Activated CD4-positive, alpha-beta memory T cell treated with anti-CD3 and anti-CD28 coated beads for 36 hours (primary cell): ENCODE data around the gene DCC. TPM values are rescaled to one million over a fixed set of nuclear protein-coding genes. Genes with fewer than 3 reads are reported as not detected.
"Not testable (repeated sequence)": the region's sequence is repeated elsewhere in the genome, so short reads cannot be mapped to it uniquely, and the experiment has no call there.

ENCODE experiments used
- CTCF ChIA-PET: fragments of 350-600 bp; sonication (Branson Sonifier 250); formaldehyde crosslinking; loops from one replicate; lab custom pipeline; 2021; ENCODE audit warnings: antibody characterized with exemption, inconsistent platforms; lab: Charles Lee
- POLR2A ChIA-PET: fragments of 350-600 bp; sonication (Branson Sonifier 250); formaldehyde crosslinking; loops from one replicate; lab custom pipeline; 2021; ENCODE audit warnings: antibody characterized with exemption; lab: Charles Lee
- DNase-seq: peaks from one replicate; pipeline ENCODE4 v3.0.0-alpha.2; 2020
- H3K27ac Mint-ChIP-seq: one replicate; pipeline ENCODE4 v1.8.0; 2021; ENCODE audit warnings: mixed read lengths
- H3K27me3 Mint-ChIP-seq: one replicate; pipeline ENCODE4 v1.8.0; 2021; ENCODE audit warnings: mixed read lengths
- H3K36me3 Mint-ChIP-seq: one replicate; pipeline ENCODE4 v1.8.0; 2021; ENCODE audit warnings: mixed read lengths
- H3K4me1 Mint-ChIP-seq: one replicate; pipeline ENCODE4 v1.8.0; 2021; ENCODE audit warnings: low read depth, mixed read lengths
- H3K4me3 Mint-ChIP-seq: one replicate; pipeline ENCODE4 v1.8.0; 2021; ENCODE audit warnings: mild to moderate bottlenecking, mixed read lengths
- H3K9me3 Mint-ChIP-seq: one replicate; pipeline ENCODE4 v1.8.0; 2021; ENCODE audit warnings: mixed read lengths
- intact Hi-C: fragments of 100-400 bp; cut with micrococcal nuclease; formaldehyde crosslinking; loops from one replicate; pipeline ENCODE4 v1.15.1; 2023
- total RNA-seq, 2 experiments: library from RNA; stranded (reverse); gene quantifications; one replicate each; pipeline ENCODE4 v1.2.3, GENCODE V29; 2021

Gene DCC
- total RNA-seq, 2 experiments from 2014 or later: not detected

GRCh38 chr18:53467756-53468155 lies 1127.8 kb downstream of the DCC start:
- H3K4me1 Mint-ChIP-seq: no peaks in the 10 kb centered on the region
- H3K27ac Mint-ChIP-seq: no peak overlapping the region

DNA sequence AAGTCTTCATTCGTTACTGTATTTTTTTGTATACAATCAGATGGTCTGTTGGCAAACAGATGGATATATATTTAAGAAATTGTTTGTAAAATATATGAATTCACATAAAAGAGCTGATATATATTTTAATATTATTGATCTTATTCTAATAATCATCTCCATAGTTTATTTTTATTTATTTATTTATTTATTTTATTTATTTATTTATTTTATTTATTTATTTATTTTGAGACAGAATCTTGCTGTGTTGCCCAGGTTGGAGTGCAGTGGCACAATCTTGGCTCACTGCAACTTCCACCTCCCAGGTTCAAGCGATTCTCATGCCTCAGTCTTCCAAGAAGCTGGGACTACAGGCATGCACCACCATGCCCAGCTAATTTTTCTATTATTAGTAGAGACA lies 1128.2 kb downstream of the DCC start:
- H3K4me3 Mint-ChIP-seq, H3K27me3 Mint-ChIP-seq, DNase-seq, CTCF ChIA-PET, H3K36me3 Mint-ChIP-seq, H3K4me1 Mint-ChIP-seq, POLR2A ChIA-PET, intact Hi-C loops, H3K9me3 Mint-ChIP-seq, H3K27ac Mint-ChIP-seq: not testable (repeated sequence)

More at GRCh38 chr18:53467756-53468155, 1127.8 kb downstream of the DCC start:
- Mint-ChIP-seq H3K36me3 (no peaks in the 10 kb centered on the region), H3K9me3 (peaks cover 5% of the 10 kb centered on the region), H3K27me3 (no peaks in the 10 kb centered on the region), H3K4me3 (no peak overlapping the region)
- intact Hi-C loops: no loop called here
- no peak for DNase-seq
- POLR2A ChIA-PET: no interaction called here
- CTCF ChIA-PET: no interaction called here

- H3K4me1 Mint-ChIP-seq: no peaks in the 10 kb centered on the region
- no peak overlapping the region for H3K27ac Mint-ChIP-seq
- ChIA-PET POLR2A (no interaction called here), CTCF (no interaction called here)
- intact Hi-C loops: no loop called here
- DNase-seq: no peak
- H3K36me3 Mint-ChIP-seq: no peaks in the 10 kb centered on the region
- H3K27me3 Mint-ChIP-seq: no peaks in the 10 kb centered on the region
- H3K9me3 Mint-ChIP-seq: peaks cover 8% of the 10 kb centered on the region
- no peak overlapping the region for H3K4me3 Mint-ChIP-seq
These were observed 1132.5 kb downstream of the DCC start for GRCh38 chr18:53472546-53472945.

GRCh38 chr18:53478155-53478554 lies 1138.2 kb downstream of the DCC start:
- no peaks in the 10 kb centered on the region for H3K27me3 Mint-ChIP-seq
- H3K9me3 Mint-ChIP-seq: peaks cover 5% of the 10 kb centered on the region
- H3K27ac Mint-ChIP-seq: no peak overlapping the region
- no peak for DNase-seq
- intact Hi-C loops: no loop called here
- CTCF ChIA-PET: no interaction called here
- POLR2A ChIA-PET: no interaction called here
- no peak overlapping the region for H3K4me3 Mint-ChIP-seq
- H3K36me3 Mint-ChIP-seq: no peaks in the 10 kb centered on the region
- no peaks in the 10 kb centered on the region for H3K4me1 Mint-ChIP-seq

DNA sequence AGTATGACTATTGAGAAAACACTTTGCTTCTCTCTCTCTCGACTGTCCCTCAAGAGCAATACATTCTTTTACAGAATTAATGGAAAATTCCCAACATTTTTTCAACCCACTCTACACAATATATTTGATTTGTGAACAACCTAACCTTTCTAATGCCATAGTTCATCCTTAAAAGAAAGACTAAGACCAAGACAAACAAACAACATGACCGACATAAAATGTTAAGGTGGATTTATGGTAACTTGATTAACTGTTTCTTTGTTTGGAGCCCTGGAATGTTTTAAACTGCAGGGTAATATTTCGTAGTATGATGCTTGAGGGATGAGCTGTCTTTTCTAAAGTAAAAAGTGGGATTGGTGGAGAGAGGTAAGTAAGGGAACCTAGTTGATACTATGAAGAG lies 1146.3 kb downstream of the DCC start:
- Mint-ChIP-seq H3K4me1 (no peaks in the 10 kb centered on the region), H3K27me3 (no peaks in the 10 kb centered on the region), H3K9me3 (peaks cover 2% of the 10 kb centered on the region), H3K27ac (no peak overlapping the region), H3K36me3 (no peaks in the 10 kb centered on the region), H3K4me3 (no peak overlapping the region)
- POLR2A ChIA-PET: no interaction called here
- intact Hi-C loops: no loop called here
- no peak for DNase-seq
- CTCF ChIA-PET: no interaction called here

DNA sequence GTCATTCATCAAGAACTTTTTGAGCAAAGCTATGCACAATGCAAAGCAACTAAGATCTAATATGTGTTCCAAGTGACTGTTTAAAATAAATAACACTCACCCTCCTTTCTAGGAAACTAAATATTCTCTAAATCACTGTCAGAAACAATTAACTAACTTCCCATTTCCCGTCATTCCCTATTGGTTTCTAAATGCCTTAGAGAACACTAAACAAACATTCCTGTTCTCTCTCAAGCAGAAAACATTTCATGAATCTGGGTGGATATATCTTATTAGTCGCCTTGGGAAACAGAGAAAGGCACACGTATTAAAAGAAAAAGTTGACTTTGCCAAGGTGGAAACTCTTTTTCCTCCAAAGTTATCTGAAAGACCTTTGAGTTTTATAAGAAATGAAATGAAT lies 1149.3 kb downstream of the DCC start:
- ChIA-PET POLR2A (no interaction called here), CTCF (no interaction called here)
- intact Hi-C loops: no loop called here
- Mint-ChIP-seq H3K9me3 (peaks cover 4% of the 10 kb centered on the region), H3K27me3 (no peaks in the 10 kb centered on the region), H3K27ac (no peak overlapping the region), H3K4me3 (no peak overlapping the region), H3K36me3 (no peaks in the 10 kb centered on the region), H3K4me1 (no peaks in the 10 kb centered on the region)
- no peak for DNase-seq

DNA sequence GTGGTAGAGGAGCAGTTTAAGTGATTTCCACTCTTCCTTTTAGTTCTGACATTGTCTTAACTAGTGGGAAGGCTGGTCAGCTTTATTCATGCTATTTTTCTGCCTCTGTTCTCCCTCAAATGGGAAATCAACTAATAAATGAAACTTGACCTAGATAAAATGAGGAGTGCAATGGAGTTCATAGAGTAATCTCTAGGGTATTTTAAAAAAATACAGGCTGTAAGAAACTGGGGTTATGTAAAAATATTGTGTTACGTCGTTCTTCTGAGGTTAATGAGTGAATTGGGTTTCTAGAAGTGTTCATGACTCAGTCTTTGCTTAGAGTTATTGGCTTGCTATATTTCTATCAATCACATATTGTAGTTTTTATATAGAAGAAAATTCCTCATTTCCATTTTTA lies 1150.0 kb downstream of the DCC start:
- ChIA-PET CTCF (no interaction called here), POLR2A (no interaction called here)
- no peak overlapping the region for H3K27ac Mint-ChIP-seq
- H3K36me3 Mint-ChIP-seq: no peaks in the 10 kb centered on the region
- no peaks in the 10 kb centered on the region for H3K4me1 Mint-ChIP-seq
- no peak overlapping the region for H3K4me3 Mint-ChIP-seq
- no peak for DNase-seq
- H3K9me3 Mint-ChIP-seq: peaks cover 4% of the 10 kb centered on the region
- intact Hi-C loops: no loop called here
- no peaks in the 10 kb centered on the region for H3K27me3 Mint-ChIP-seq

GRCh38 chr18:53496028-53496427 lies 1156.0 kb downstream of the DCC start:
- no peaks in the 10 kb centered on the region for H3K27me3 Mint-ChIP-seq
- H3K4me1 Mint-ChIP-seq: no peaks in the 10 kb centered on the region
- no peaks in the 10 kb centered on the region for H3K36me3 Mint-ChIP-seq
- H3K27ac Mint-ChIP-seq: no peak overlapping the region
- intact Hi-C loops: no loop called here
- CTCF ChIA-PET: no interaction called here
- H3K9me3 Mint-ChIP-seq: peaks cover 7% of the 10 kb centered on the region
- no peak for DNase-seq
- POLR2A ChIA-PET: no interaction called here
- H3K4me3 Mint-ChIP-seq: no peak overlapping the region

DNA sequence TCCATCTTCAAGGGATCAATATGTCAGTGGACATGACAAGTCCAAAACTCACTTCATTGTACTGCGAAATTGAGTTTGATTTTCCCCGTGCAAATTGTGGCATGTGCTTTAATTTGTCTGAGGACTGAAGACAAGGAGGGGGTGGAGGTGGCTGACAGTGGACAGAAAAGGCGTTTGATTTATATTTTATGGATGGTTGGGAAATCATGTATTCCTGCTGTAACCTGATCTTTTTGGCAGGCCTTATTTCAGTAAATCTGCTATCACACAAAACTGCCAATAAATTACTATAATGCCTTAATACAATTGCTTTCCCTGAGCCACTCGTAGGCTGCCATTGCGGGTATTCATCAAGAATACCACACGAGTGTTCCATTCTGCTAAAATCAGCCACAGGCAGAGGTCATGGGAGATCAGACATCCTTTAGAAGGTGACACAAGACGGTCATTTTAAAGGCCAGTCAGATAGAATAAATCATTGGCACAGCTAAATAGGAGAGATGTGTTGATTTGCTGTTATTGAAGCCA lies 1164.0 kb downstream of the DCC start:
- Mint-ChIP-seq H3K36me3 (no peaks in the 10 kb centered on the region), H3K27me3 (no peaks in the 10 kb centered on the region), H3K4me3 (no peak overlapping the region), H3K9me3 (peaks cover 6% of the 10 kb centered on the region), H3K4me1 (no peaks in the 10 kb centered on the region), H3K27ac (no peak overlapping the region)
- intact Hi-C loops: no loop called here
- ChIA-PET POLR2A (no interaction called here), CTCF (no interaction called here)
- DNase-seq: no peak

DNA sequence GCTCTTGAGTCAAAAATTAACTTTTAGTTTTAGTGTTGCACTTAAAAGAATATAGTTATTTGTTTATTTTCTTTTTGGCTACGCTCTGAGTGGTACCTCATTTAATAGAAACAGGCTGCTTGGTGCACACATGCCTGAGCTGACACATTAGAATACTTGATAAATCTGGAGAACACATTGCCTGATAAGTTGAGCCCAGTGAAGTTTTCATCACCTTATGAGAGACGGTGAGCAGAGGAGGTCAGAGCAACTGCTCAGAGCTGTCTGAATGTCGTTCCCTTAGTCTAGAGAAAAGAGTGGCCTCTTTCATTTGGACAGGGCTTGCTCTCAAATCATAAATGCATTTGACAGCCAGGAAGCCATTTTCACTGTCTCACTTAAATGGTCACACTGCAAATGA lies 1168.5 kb downstream of the DCC start:
- intact Hi-C loops: no loop called here
- H3K4me1 Mint-ChIP-seq: no peaks in the 10 kb centered on the region
- H3K27ac Mint-ChIP-seq: no peak overlapping the region
- no peak for DNase-seq
- H3K4me3 Mint-ChIP-seq: no peak overlapping the region
- H3K9me3 Mint-ChIP-seq: peaks cover 6% of the 10 kb centered on the region
- no peaks in the 10 kb centered on the region for H3K27me3 Mint-ChIP-seq
- CTCF ChIA-PET: no interaction called here
- POLR2A ChIA-PET: no interaction called here
- no peaks in the 10 kb centered on the region for H3K36me3 Mint-ChIP-seq

GRCh38 chr18:53509886-53510285 lies 1169.9 kb downstream of the DCC start:
- Mint-ChIP-seq H3K27me3 (no peaks in the 10 kb centered on the region), H3K9me3 (peaks cover 6% of the 10 kb centered on the region), H3K27ac (no peak overlapping the region), H3K36me3 (no peaks in the 10 kb centered on the region), H3K4me3 (no peak overlapping the region), H3K4me1 (no peaks in the 10 kb centered on the region)
- intact Hi-C loops: no loop called here
- POLR2A ChIA-PET: no interaction called here
- CTCF ChIA-PET: no interaction called here
- no peak for DNase-seq

DNA sequence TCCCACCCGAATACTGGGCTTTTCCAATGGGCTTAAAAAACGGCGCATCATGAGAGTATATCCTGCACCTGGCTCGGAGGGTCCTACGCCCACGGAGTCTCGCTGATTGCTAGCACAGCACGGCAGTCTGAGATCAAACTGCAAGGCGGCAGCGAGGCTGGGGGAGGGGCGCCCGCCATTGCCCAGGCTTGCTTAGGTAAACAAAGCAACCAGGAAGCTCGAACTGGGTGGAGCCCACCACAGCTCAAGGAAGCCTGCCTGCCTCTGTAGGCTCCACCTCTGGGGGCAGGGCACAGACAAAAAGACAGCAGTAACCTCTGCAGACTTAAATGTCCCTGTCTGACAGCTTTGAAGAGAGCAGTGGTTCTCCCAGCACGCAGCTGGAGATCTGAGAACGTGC lies 1171.7 kb downstream of the DCC start:
- H3K9me3 Mint-ChIP-seq, H3K4me1 Mint-ChIP-seq, H3K27me3 Mint-ChIP-seq, H3K36me3 Mint-ChIP-seq, intact Hi-C loops, POLR2A ChIA-PET, CTCF ChIA-PET, H3K4me3 Mint-ChIP-seq, H3K27ac Mint-ChIP-seq, DNase-seq: not testable (repeated sequence)

DNA sequence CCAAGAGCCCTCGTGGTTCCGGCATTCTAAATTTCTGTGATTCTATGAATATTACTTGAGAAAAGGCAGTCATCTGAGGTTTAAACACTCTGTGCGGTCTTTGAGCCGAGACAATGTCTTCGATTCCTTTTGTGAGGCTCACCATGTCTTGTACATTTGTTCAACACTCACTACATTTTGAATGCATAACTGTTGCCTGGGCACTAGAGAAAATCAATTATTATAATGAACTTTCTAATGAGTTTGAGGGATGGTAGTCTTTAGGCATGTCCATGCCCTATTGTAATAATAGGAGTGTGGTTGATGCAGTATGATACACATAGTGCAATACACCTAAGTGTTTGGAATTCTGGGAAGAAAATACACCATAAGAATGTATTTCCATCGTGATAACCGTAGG lies 1181.1 kb downstream of the DCC start:
- H3K27me3 Mint-ChIP-seq: no peaks in the 10 kb centered on the region
- peaks cover 5% of the 10 kb centered on the region for H3K9me3 Mint-ChIP-seq
- no peaks in the 10 kb centered on the region for H3K36me3 Mint-ChIP-seq
- no peaks in the 10 kb centered on the region for H3K4me1 Mint-ChIP-seq
- POLR2A ChIA-PET: no interaction called here
- no peak overlapping the region for H3K4me3 Mint-ChIP-seq
- intact Hi-C loops: no loop called here
- DNase-seq: no peak
- H3K27ac Mint-ChIP-seq: no peak overlapping the region
- CTCF ChIA-PET: no interaction called here
